ENCODE data around the gene ZP1. TPM values are rescaled to one million over a fixed set of nuclear protein-coding genes. Genes with fewer than 3 reads are reported as not detected.

The ZP1 gene
- total RNA-seq, 1 donor from 2014 or later = 1.4 TPM

- no peak for DNase-seq (ENCODE audit: low spot score)
Observed at GRCh38 chr11:60858731-60859464, 8.4 kb upstream of the ZP1 start.

GRCh38 chr11:60859616-60860250, 7.6 kb upstream of the ZP1 start:
- peak; percentile 77 for DNase-seq (ENCODE audit: low spot score)

- peak; percentile 37 for DNase-seq (ENCODE audit: low spot score)
Observed at GRCh38 chr11:60860943-60861342, 6.4 kb upstream of the ZP1 start.

GRCh38 chr11:60862171-60862570, 5.2 kb upstream of the ZP1 start:
- no peak for DNase-seq (ENCODE audit: low spot score)

GRCh38 chr11:60863550-60864521, 3.5 kb upstream of the ZP1 start:
- peak; percentile 33 for DNase-seq (ENCODE audit: low spot score)

GRCh38 chr11:60864856-60865513, 2.4 kb upstream of the ZP1 start:
- DNase-seq (ENCODE audit: low spot score) = peak; percentile 33

GRCh38 chr11:60867871-60868681, 734 bp downstream of the ZP1 start:
- DNase-seq (ENCODE audit: low spot score) = peak; percentile 85

GRCh38 chr11:60868682-60869450, 1.5 kb downstream of the ZP1 start:
- DNase-seq (ENCODE audit: low spot score) = peak; percentile 73

GRCh38 chr11:60869451-60869825, 2.1 kb downstream of the ZP1 start:
- peak; percentile 85 for DNase-seq (ENCODE audit: low spot score)

- DNase-seq (ENCODE audit: low spot score) = peak; percentile 68
Observed at GRCh38 chr11:60870276-60870675, 2.9 kb downstream of the ZP1 start.

- peak; percentile 76 for DNase-seq (ENCODE audit: low spot score)
Observed at GRCh38 chr11:60870733-60871377, 3.5 kb downstream of the ZP1 start.

- DNase-seq (ENCODE audit: low spot score) = peak; percentile 81
Observed at GRCh38 chr11:60871378-60872061, 4.2 kb downstream of the ZP1 start.

- DNase-seq (ENCODE audit: low spot score) = peak; percentile 78
Observed at GRCh38 chr11:60872124-60872960, 5.0 kb downstream of the ZP1 start.

- peak; percentile 88 for DNase-seq (ENCODE audit: low spot score)
Observed at GRCh38 chr11:60872961-60873524, 5.7 kb downstream of the ZP1 start.

- DNase-seq (ENCODE audit: low spot score) = peak; percentile 69
Observed at GRCh38 chr11:60873533-60873932, 6.2 kb downstream of the ZP1 start.

GRCh38 chr11:60874421-60875365, 7.4 kb downstream of the ZP1 start:
- DNase-seq (ENCODE audit: low spot score) = peak; percentile 82
